Central memory CD4-positive, alpha-beta T cell (primary cell): Measurements from ENCODE around the gene SEL1L.
"Not testable (repeated sequence)": the region's sequence is repeated elsewhere in the genome, so short reads cannot be mapped to it uniquely, and the experiment has no call there.

ENCODE experiments used
- DNase-seq: peaks from one replicate; pipeline ENCODE4 v3.0.0; 2022

Gene SEL1L

DNA sequence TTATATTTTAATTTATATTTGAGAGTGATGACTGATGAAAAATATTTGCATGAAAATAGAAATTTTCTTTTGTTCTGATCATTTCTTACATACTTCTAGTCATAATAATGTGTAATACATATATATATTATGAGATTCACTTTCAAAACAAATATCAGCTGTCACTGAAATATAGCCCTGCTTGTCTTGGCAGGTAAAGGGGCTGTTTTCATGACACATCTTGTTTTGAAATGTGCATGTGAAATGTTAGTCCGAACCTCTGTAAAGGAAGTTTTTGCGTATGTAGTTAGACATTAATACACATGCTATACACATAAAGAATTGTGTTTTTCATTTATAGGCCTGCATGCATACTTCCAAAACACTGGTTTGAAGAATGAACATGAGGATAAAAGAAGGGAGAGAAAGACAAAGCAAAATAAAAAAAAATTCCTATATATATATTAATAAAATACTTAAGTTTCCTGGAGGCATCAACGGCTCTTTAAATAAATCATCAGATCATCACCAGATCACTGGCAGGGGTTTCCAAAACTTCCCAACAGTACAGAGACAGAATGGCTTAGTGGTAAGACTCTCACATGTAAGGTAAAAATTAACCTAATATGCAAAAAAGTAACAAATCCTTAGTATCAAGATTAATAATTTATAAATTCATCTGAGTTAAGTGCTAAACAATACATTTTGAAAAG, 60.1 kb downstream of the SEL1L start:
- DNase-seq: no peak

DNA sequence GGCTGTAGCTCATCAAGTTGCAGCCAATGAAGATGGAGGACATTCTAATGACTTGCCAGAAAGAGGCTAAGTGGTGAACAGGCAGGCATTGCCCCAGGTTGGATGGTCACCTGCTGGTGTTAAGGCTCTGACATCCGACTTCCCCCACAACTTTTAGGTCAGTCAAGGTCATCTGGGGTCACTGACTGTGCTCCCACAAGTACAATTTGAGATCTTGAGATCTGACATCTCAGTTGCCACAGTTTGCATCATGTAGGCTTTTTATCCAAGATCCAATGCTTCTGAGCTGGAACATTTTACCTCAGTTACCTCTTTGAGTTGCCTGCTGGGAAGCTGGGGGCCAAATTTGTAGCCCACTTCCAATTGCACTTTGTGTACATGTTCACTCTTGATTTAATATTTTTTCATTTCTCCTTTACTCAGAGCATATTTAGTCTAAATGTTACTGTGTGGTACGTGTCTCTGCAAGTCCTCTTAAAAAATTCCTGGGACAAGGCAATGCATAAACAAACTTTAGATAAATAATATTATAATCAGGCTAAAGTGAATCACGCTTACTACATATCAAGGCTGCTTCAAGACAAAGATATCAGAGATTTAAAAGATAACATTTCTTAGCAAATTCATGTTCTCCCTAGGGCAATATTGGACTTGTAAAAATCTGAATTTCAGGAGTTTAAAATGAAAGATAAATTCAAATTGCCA, 61.4 kb downstream of the SEL1L start:
- no peak for DNase-seq

DNA sequence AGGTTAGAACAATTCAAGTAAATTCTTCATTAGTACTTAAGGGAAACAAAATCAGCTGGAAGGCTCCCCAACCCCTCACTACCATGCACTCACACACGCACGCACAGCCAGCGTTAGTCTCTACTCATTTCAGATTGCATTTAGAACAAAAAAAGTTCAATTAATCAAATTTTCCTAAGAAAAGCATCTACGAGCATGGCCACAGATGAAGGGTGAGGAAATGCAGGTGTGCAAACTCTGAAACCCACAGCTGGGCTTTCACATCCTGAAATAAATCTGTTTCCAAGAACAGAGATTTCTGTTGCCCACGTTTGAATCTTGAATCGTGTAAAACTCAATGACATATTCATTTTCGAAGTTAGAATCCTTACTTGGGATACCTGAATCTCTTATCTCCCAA, 62.6 kb downstream of the SEL1L start:
- no peak for DNase-seq

DNA sequence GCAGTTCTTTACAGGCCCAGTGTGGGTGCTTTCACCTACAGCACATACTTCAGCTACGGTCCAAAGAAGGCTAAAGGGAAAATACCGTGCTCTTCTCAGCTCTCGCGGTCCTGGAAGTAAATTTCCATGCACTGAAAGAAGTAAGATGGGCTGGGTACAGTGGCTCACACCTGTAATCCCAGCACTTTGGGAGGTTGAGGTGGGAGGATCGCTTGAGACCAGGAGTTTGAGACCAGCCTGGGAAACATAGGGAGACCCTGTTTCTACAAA, 63.2 kb downstream of the SEL1L start:
- DNase-seq: not testable (repeated sequence)

DNA sequence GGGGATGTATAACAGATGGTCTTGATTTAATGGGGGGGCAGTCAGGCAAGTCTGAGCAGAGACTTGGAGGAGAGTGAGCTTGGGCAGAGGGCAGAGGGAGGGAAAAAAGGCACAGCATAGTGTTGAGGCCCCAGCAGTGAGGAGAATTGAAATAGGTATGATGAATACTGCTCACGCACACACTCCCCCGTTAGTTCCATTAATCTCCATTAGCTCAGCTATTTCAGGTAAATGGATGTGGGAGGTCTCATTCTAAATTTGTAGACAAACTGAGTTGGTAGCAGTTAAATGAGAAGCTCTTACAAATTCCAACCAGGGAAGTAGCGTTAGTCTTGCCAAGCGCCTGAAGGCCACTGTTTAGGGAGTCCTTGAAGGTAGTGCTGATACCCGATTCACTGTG, 66.8 kb downstream of the SEL1L start:
- DNase-seq: no peak

DNA sequence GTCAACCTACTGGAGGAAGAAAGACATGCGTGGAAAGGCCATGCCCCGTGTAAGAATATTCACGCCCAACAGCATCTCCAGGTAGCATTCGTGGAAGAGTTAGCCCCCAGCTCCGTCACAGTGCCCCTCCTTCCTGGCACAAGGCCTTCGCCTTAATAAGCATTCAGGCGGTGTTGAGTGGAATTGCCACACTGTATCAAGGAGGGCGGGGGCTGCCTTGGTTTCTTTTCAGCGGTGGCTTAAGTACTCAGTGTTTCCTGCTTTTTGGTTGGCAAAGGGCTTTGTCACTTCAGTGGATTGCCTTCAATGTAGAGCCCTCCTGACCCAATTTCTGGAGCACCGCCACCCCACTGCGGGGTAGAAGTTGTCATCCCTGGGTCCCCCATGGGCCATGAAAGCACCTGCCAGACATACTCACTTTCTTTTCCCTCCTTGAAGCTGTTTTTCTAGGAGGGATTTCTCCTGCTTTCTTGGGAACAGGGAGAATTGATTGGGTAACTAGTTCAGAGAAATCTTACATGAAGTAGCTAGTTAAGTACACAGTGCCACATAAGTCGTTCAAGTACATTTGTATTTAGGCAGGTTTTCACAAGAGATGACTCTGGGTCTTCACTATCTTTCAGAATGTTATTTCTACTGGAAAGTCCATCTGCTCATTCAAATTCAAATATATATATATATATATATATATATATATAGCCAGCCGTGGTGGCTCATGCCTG, 68.0 kb downstream of the SEL1L start:
- DNase-seq: no peak

DNA sequence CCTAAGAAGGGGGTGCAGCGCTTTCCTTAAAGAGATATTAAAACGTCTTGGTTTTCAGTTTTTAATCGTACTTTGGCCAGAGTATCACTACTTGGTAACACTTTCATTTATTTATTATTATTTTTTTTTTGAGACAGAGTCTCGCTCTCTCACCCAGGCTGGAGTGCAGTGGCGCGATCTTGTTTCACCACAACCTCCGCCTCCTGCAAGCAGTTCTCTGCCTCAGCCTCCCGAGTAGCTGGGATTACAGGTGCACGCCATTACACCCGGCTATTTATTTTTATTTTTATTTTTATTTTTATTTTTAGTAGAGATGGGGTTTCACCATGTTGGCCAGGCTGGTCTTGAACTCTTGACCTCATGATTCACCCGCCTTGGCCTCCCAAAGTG, 68.7 kb downstream of the SEL1L start:
- not testable (repeated sequence) for DNase-seq

DNA sequence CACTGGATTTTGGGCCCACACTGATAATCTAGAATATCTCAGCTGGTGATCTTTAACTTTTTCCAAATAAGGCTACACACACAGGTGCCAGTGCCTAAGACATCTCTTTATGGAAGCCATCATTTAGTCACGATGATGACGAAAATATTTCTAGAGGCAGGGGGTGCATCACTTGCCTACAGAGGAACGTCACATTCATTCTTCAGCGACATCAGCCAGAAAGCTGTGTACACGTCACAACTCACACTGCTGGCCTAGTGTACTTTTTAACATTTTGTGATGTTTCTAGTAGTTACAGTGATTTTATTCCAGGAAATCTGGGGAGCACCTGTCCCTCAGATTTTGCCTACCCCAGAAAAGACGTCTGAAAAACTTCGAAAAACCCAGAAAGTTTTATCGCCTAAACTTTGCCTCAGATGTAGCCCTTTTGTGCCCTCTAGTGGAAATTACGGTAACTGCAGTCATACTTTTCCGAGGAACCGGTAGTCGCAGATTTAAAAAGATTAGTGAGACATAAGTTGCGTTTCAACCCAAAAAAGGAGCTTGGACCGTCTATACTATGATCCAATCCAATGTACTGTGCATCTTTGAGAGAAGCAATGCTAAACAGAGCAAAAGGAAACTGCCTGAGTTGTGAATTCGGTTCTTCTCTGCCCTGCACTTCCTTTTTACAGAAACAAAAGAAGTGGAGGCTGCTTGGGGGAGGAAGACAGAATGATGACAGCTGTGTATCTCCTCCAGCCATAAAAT, 69.2 kb downstream of the SEL1L start:
- DNase-seq: peak; percentile 64

DNA sequence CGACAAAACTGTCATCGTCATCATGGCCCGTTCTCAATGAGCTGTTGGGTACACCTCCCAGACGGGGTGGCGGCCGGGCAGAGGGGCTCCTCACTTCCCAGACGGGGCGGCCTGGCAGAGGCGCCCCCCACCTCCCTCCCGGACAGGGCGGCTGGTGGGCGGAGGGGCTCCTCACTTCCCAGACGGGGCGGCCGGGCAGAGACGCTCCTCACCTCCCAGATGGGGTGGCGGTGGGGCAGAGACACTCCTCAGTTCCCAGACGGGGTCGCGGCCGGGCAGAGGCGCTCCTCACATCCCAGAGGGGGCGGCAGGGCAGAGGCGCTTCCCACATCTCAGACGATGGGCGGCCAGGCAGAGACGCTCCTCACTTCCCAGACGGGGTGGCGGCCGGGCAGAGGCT, 71.3 kb downstream of the SEL1L start:
- DNase-seq: not testable (repeated sequence)

DNA sequence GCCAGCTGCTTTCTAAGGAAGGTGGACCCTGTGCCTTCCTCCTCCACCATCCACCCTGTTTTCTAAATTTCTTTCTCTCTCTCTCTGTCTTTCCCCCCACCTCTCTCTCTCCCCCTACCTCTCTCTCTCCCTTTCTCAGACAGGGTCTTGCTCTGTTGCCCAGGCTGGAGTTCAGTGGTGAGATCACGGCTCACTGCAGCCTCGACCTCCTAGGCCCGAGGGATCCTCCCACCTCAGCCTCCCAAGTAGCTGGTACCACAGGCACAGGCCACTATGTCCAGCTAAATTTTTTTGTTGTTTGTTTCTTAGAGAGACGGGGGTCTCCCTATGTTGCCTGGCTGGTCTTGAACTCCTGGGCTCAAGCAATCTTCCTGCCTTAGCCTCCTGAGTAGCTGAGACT, 73.7 kb downstream of the SEL1L start:
- DNase-seq: no peak

DNA sequence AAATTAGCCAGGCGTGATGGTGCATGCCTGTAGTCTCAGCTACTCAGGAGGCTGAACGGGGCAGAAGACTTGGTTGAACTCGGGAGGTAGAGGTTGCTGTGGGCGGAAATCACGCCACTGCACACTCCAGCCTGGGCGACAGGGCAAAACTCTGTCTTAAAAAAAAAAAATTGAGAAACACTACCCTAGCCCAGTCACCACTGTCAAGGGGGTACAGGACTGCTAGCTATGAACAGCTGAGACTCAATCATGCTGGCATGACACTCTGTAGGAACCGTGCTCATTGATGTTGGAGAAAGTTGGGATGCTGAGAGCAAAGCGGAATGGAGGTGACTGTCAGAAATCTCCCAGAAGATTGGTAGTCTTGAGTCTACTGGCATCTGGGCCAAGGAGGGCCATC, 75.3 kb downstream of the SEL1L start:
- no peak for DNase-seq

DNA sequence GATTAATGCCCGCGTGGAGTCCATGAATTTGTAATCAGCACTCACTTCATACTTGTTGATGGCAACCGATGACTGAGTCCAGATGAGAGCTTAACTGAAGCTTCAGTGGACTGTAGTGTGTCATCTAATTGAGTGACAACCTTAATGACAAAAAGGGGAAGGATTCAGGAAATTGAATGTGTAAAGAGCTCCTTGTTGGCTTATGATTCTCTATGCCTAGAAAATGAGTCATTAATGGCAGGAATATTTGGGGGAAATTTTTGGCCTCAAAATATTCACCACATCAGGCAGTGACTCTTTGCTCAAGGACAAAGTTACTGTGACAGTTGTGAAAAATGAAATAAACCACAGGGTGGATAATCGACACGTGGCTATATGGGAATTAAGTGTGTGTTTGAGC, 78.3 kb downstream of the SEL1L start:
- DNase-seq: no peak

DNA sequence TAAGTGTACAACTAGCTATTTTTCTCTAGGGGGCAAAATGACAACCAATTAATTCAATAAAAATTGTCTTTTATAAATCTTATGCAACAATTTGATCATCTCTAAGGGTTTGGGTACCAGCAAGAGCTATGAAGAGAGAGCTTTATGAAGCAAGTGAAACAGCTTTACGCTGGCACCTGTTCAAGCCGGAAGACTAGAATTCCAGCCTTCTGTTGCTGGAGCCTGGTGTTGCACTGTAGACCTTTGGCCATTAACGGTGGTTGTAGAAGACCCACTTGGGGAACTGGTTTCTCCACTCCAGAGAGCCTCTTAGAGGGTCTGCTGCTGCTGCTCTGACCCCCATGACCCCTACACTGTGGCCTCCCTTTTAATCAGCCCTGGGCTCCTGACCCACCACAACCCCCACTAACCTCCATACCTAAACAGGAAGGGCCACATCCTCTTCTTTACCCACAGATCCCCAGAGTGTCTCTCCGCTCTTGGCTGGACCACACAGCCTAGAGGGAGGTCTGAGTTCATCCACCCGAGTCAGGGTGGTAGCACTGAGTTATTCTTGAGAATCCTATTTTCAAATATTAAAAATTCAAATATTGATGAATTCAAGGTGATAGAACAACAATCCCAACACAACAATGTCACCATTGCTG, 79.0 kb downstream of the SEL1L start:
- DNase-seq: no peak

DNA sequence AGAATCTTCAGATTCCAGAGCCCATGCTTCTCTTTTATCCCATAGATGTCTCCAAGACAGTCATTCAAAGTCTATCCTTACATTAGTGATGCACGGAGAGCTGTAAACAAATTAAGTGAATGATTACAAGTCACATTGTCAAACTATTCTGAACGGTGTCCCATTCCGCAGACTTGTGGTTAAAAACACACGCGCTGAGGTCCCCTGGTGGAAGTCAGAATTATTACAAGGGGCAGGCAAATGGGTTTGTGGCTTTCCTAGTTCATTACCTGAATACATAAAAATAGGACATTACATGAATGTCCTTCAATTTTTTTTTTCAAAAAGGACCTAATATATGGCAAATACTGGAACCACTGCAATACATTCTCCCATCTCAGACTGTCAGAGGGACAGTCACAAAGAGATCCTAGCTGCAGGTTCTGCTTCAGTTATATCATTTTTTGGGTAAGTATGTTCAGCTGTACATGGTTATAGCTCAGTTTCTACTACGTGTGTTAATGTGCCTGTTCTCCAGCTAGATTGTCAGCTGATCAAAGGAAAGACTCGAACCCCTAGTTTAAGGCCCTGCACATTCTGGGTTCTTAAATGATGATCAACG, 80.4 kb downstream of the SEL1L start:
- peak; percentile 26 for DNase-seq

DNA sequence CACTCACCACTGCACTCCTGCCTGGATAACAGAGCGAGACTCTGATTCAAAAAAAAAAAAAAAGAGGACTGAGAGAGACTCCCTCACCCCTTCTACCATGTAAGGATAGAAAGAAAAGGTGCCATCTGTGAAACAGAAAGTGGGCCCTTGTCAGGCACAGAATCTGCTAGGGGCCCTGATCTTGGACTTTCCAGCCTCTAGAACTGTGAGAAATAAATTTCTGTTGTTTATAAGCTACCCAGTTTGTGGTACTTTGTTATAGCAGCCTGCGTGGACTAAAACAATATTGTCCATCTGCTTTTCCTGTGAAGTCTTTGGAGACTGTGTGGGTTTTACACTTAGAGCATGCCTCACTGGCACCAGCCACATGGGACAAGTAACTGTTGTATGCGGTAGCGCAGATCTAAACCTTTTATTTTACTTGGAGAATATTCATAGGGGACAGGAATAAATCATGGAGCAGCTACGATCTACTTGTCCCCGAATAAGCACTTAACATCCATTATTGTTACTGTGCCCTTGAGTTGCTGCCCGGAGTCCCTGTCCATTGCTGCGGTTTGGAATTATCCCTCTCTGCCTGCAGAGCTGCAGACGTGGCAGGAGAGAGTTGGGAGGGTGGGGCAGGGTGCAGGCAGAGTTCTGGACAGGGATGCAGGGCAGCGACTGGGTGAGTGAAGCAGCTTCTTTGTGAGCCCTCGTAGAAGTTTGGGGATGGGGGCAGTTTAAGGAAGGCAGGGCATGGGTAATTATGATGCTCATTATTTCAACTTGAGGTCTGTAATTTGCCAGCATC, 81.1 kb downstream of the SEL1L start:
- DNase-seq: no peak

DNA sequence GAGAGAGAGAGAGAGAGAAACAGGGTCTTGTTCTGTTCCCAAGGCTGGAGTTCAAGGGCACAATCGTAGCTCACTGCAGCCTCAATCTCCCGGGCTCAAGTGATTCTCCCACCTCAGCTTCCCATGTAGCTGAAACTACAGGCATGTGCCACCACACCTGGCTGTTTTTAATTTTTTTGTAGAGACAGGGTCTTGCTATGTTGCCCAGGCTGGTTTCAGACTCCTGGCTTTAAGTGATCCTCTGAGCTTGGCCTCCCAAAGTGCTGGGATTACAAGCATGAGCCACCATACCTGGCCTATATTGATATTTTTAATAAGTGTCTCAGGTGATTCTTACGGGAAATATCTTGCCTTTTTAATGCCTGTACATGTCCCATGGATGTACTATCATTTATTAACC, 82.7 kb downstream of the SEL1L start:
- no peak for DNase-seq

DNA sequence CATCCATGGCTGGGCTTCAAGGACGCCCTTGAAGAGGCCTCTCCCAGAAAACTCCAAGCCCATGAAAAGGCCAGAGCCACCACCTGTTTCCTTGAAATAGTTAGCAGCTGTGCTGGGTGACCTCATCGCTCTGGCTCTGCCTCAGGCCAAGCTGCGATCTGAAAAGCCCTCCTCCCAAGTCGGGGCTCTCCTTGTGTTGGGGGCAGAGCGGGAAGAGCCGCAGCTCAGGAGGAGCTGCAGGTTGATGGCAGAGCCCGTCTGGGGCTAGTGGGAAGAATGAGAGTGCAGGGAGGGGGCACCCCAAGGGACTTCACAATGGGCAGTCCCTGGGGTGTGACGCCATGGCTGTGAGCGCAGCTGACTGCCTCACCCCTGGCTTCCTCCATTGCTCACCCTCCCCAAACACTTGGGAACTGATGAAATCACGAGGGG, 83.5 kb downstream of the SEL1L start:
- no peak for DNase-seq

DNA sequence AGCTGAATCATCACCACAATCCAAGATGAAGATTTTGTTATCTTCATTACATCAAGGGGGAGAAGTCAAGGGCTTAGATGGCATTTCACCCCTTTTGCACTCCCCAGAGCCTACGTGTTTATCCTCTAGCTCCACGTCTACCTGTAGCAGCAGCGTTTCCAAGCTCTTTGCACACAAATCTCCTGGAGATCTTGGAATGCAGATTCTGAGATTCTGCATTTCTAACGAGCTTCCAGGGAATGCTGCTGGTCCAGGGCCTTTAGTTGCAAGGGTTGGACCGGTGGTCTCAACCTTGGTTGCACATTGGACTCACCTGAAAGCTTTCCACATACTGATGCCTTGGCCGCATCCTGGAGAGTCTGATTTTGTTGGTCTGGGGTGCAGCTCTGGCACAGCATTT, 84.1 kb downstream of the SEL1L start:
- no peak for DNase-seq

DNA sequence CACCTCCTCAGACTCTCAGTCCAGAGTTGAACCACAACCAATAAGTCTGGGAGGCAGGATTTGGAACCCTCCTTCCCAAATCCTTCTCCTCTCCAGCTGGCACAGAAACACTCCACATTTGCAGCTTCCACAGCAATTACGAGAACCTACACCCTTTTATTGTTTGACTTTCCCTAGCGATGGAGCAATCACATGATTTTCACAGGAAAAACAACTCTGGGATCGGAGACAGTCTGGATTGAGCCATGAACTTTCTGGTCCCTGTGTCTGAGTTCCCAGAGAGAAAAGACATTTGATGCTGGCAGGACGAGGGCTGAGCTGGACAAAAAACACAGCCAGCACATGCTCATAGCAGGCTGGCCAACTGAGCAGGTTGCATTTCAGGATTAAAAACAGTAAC, 84.5 kb downstream of the SEL1L start:
- no peak for DNase-seq

DNA sequence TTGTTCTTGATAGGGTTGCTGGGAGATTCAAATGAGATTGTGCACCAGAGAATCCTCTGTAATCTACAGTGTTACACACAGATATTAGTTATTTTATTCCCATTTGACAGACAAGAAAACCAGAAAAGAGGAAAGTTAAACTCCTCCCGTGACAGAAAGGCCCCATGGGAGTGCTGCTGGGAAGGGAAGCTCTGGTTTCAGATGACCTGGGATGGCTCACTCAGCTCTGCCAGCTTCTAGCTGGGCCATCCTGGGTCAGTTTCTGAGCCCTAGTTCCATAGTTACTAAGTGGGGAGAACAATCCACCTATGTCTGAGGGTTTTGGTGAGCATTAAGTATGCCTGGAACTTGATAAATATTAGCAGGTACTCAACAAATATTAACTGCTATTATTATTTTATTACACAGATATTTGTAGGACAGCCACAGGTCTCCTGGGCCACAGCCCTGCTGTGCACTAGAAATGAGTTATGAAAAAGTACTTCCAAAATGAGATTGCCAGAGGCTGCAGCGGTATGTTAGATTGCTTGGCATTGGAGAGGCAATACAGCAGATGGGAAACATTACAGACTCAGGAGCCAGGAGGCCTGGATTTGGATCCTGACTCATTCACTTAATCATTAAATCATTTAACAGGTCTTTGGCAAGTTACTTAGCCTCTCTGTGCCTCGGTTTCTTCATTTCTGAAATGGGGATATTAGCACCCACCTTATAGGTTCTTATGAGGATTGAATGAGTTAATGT, 86.5 kb downstream of the SEL1L start:
- DNase-seq: no peak
